GM19023 (cell line): ENCODE data around the gene TAS2R60.
"Not testable (repeated sequence)": the region's sequence is repeated elsewhere in the genome, so short reads cannot be mapped to it uniquely, and the experiment has no call there.

Source experiments
- ATAC-seq: cut with Tn5 transposase; IDR thresholded peaks from one replicate; pipeline ENCODE4 v1.9.1; 2021; ENCODE audit warnings: mild to moderate bottlenecking, moderate library complexity; ENCODE audit not compliant: unreplicated experiment

Gene TAS2R60

DNA sequence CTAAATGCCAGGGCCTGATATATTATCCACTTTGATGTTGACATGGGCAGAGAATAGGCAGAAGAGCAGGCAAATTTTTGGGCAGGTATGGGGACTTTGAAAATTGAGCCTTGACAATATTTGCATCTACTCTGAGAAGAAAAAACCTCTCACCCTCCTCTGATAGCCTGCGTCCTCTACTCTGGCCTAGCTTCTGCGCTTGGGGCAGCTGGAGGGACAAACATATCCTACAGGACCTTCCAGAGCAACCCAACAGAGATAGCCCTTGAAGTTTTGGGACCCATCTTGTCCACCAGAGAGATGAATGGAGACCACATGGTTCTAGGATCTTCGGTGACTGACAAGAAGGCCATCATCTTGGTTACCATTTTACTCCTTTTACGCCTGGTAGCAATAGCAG, at the start of gene TAS2R60:
Gene TAS2R60 (plus strand): TSS at position 301 of the 400 bp plus-strand sequence. CDS start 0 bp downstream, at position 301.
- no peak for ATAC-seq

- ATAC-seq: no peak
These were observed 49.2 kb upstream of the TAS2R60 start for GRCh38 chr7:143394068-143394467.

DNA sequence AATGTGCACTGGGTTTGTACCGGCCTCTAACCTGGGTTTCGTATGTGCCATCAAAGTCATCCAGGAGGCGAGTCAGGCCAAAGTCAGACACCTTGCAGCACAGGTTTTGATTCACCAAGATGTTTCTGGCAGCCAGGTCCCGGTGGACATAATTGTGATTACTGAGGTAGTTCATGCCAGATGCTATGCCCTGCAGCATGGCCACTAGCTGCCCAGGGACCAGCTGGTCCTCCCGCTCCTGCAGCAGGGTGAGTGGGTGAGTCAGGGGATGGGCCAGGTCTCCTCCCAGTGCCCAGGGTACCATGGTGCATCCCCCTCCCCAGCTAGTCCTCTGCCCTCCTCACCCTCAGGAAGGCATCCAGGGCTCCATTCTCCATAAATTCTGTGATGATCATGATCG, 48.5 kb upstream of the TAS2R60 start:
- ATAC-seq: no peak

GRCh38 chr7:143395187-143396149, 47.8 kb upstream of the TAS2R60 start:
- ATAC-seq: no peak

GRCh38 chr7:143396182-143396581, 47.1 kb upstream of the TAS2R60 start:
- no peak for ATAC-seq

- no peak for ATAC-seq
These were observed 46.4 kb upstream of the TAS2R60 start for GRCh38 chr7:143396625-143397556.

DNA sequence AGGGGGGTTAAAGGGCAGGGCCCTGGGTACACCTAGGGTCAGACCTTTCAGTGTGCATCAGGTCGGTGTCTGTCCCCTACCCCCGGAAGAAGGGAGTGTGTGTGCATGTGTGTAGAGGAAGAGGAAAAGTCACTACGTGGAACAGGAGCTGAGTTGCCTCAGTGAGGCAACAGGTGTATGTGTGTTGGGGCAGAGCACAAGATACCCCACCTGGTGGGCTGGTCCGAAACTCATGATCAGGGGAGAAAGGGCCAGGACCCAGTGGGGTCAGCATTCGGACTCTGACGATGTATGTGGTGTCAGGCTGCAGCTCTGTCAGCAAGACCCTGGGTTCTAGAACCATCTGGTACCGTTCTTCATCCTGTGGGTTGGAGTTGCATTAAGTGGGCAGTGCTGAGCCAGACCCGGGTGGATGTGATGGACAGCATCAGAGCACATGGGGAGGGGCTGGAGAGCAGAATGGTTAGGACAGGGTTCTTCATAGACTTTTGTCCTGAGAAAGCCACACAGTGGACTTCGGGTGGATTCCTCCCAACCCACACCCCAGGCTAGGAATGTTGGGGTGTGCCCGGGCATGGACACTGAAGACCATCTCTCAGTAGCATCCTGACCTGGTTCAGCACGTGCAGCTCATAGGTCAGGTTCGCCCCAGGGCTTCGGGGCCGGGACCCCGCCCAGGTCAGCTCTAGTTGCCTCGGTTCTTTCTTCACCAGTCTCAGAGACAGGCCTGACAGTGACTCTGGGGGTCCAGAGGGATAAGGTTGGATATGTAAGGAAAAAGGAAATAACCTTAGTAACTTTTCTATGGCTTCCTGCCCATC, 45.3 kb upstream of the TAS2R60 start:
- ATAC-seq: no peak

DNA sequence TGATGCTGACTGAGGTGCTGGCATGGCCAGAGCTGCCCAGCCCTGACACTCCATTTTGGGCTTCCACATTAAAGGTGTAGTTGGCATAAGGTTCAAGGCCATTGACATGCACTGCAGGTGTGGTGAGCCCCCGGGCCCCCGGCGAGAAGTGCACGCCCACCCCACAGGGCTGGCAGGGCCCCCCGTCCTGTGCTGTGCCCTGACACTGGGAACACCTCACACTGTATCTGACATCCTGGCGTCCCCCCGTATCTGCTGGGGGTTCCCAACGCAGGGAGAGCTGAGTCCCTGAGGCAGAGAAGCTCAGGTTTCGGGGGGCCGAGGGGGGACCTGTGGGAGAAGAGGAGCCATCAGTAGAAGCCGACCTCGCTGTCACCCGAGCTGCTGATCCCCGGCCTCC, 44.6 kb upstream of the TAS2R60 start:
- ATAC-seq: no peak

- ATAC-seq: no peak
These were observed 44.1 kb upstream of the TAS2R60 start for GRCh38 chr7:143399151-143399550.

DNA sequence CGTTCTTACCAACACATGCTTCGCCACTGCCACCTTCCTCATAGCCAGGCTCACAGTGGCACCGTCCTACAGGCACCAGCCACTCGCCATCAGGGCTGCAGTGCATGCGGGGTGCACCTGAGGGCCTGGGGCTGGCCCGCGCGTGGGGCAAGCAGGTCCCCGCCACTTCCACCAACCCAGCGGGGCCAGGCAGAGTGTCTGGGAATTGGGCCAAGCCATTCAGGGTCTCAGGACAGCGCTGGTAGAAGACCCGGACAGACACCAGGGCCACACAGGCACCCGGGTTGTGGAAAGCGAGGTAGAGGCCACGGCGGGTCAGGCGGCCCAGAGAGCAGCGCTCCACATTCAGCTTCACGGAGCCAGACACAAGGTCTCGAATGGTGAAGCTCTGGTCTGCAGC, 43.6 kb upstream of the TAS2R60 start:
- ATAC-seq: no peak

DNA sequence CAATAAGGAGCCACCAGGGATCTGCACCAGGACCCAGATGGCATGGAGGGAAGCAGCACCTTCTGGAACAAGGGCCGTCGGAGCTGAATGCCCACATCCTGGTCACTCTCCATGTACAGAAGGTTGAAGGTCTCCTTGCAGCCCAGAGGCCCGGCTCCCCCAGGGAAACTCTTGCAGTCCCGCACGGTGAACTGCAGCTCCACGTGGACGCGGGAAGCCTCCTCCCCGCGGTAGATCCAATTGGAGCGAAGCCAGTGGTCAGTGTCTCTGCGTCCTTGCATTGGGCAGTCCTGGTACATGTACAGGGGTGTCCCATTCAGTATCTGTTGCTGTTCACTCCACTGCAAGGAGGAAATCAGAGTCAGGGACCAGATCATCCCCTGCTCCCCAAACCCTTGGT, 42.0 kb upstream of the TAS2R60 start:
- no peak for ATAC-seq

- ATAC-seq: not testable (repeated sequence)
These were observed 41.0 kb upstream of the TAS2R60 start for GRCh38 chr7:143402233-143402632.

- ATAC-seq: no peak
These were observed 37.9 kb upstream of the TAS2R60 start for GRCh38 chr7:143405173-143406001.

DNA sequence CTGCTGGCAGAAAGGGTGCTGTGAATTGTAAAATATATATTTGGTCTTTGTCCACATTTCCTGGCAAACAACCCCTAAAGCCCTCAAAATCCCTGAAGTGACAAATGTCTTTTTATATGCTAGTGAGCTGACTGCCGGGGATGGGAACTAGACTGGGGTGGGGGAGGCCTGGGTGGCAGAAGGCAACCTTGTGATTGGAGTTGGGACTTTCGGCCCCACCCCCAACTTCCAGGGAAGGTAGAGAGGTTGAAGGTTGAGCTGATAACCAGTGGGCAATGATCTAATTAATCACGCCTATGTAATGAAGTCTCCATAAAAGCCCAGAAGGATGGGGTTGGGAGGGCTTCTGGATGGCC, 37.3 kb upstream of the TAS2R60 start:
- ATAC-seq: no peak

- ATAC-seq: no peak
These were observed 35.7 kb upstream of the TAS2R60 start for GRCh38 chr7:143407287-143408251.

GRCh38 chr7:143408252-143408685, 35.0 kb upstream of the TAS2R60 start:
- ATAC-seq: no peak

DNA sequence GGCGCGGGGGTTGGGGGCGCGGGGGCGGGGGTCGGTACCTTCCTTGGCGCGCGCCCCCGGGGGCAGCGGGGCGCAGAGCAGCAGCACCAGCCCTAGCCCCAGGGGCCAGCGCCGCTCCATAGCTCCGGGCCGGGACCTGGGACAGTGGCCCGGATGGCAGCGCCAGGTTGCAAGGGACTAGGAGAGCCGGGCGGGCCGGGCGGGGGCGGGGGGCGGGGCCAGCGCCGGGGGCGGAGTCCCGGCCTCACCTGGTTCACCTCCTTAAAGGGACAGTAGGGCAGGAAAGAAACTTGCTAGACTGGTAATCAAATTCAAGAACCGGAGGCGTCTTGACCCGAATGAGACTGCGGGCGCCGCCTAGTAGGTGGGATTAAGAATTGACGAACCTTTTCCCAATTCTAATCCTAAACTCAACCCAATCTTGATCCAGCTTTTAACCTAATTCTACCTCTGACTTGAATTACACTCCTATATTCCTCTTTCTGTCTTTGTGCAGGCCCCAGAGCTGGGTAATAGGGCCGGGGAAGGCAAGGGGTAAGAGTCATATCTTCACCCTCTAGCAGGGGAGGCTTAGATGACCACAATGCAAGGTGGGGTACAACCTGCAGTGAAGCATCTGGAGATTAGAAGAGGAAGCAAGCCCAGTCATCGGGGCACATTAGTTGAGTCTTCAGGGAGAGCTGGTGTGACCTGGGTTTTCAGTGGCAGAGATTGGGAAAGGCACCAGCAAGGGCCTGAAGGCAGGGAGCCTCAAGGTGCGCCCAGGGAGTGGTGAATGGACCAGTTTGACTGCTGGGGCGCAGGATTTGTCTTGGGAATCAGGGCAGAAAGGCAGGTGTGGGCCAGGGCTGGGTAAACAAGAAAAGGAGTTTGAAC, 34.3 kb upstream of the TAS2R60 start, which contains the start of gene EPHA1:
Gene EPHA1 (minus strand): TSS at position 171 of the 876 bp plus-strand sequence. CDS start 51 bp downstream, at position 120.
- ATAC-seq: no peak
